PC-3 (cell line): ENCODE data around the gene ZNF584.

ENCODE experiments used
- EZH2phosphoT487 ChIP-seq: fragments of 300-600 bp; sonication (generic); IDR thresholded peaks from 2 replicates; pipeline ENCODE4 v1.6.1; 2018; ENCODE audit warnings: mild to moderate bottlenecking, antibody characterized with exemption, low read length, borderline replicate concordance
- TF ChIP-seq, protein P1 (sequence below): fragments of 300-600 bp; sonication (generic); conservative IDR thresholded peaks from 2 replicates; pipeline ENCODE4 v1.5.1; 2017; ENCODE audit warnings: antibody characterized with exemption, low read depth, mild to moderate bottlenecking, low read length

DNA sequence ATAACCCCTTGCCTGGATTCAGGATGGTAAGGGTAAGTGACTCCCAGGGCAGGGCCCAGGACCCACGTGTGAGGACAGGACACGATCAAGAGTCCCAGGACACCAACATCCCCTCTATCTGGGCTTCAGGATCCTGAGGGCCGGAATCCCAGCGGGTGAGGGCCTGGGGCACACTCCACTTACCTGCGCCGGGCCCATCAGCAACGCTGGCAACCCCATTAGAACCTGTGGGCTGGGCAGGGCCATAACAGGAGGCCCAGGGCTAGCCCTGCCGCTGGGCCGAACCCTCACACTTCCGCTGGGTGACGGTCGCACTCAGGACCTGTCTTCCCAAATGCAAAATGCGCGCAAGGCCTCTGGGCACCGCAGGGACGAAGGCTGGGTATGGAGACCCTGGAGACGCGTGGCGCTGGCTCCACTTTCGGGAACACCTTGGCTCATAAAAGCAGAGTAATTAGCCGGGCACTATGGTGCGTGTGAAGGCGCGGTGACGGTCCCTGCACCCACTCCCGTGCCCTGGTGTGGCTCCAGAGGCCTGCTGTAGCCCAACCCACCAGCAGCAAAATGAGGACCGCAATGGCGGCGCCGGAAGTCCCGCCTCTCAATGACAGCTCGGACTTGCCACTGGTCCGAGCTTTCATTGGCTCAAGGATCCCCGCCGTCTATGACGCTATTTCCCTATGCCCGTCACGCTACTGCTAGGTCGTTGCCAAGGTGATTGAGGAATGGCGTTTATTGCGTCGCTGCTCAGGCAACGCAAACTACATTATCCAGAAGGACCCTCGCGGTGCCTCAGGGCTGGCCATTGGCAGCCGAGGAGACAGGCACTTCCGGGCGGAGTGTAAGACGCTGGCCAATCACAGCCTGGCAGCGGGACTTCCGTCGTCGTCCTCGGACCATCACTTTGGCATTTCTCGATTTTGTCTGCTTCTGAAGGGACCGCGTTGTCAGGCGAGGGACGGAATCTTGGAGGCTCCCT is 31.4 kb downstream of the ZNF584 start, which contains the start of gene ZNF132:
- TF ChIP-seq, protein P1, sequence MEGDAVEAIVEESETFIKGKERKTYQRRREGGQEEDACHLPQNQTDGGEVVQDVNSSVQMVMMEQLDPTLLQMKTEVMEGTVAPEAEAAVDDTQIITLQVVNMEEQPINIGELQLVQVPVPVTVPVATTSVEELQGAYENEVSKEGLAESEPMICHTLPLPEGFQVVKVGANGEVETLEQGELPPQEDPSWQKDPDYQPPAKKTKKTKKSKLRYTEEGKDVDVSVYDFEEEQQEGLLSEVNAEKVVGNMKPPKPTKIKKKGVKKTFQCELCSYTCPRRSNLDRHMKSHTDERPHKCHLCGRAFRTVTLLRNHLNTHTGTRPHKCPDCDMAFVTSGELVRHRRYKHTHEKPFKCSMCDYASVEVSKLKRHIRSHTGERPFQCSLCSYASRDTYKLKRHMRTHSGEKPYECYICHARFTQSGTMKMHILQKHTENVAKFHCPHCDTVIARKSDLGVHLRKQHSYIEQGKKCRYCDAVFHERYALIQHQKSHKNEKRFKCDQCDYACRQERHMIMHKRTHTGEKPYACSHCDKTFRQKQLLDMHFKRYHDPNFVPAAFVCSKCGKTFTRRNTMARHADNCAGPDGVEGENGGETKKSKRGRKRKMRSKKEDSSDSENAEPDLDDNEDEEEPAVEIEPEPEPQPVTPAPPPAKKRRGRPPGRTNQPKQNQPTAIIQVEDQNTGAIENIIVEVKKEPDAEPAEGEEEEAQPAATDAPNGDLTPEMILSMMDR: no peak
- TF ChIP-seq EZH2phosphoT487: no peak
